Ramos (cell line): ENCODE results near the gene LAMB1.
"Not testable (repeated sequence)": the region's sequence is repeated elsewhere in the genome, so short reads cannot be mapped to it uniquely, and the experiment has no call there.

Source experiments
- in situ Hi-C: fragments of 300-500 bp; cut with MboI; formaldehyde crosslinking; loops from one replicate; pipeline ENCODE4 v1.14.3; 2022; ENCODE audit warnings: low sequenced_read_pairs; ENCODE audit not compliant: unreplicated experiment

The LAMB1 gene

GRCh38 chr7:107931740-107932515 lies 71.0 kb downstream of the LAMB1 start:
- in situ Hi-C loops, result no loop called here

DNA sequence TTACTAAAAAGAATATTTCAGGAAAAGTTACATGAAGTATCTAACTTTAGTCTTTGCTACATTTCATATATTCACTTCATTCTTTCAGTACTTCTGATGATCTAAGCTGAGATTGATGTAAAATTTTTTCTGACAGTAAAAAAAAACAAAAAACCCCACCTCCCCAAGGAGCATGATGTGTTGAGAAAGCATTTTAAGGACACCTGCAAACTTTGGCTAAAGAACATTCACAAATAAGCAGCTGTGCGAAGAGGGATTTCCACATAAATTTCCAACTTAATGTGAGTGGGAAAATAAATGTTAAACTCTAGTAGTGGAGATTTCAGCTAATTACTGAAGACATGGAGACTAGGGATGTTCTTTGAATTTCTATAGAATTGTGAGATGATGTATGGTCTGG lies 76.5 kb downstream of the LAMB1 start:
- in situ Hi-C loops, result no loop called here

DNA sequence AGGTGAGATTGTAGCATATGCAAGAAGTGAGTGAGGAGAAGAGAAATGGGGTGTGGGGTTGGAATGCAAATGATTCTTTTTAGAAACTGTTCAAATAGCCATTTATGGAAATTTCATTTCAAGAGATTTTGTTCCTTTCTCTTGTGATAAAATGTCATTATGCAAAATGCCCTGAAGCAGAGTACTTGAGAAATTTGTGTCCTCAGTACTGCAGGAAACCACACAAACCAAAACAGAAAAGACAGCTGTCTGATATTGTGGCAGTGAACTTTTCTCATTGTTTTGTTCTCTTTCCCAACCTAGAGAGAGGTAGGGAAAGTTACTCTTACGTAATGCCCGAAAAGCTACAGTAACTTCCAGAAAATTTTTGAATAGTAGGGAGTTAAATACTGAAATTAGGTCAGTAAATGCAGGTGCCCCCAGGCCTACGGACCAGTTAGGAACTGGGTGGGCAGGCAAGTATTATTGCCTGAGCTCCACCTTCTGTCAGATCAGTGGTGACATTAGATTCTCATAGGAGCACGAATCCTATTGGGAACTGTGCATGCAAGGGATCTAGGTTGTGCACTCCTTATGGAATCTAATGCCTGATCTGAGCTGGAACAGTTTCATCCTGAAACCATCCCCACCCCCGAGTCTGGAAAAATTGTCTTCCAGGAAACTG lies 78.0 kb downstream of the LAMB1 start:
- in situ Hi-C loops, result no loop called here

- in situ Hi-C loops, result no loop called here
Observed at GRCh38 chr7:107922886-107923285, 80.1 kb downstream of the LAMB1 start.

GRCh38 chr7:107921826-107922225 lies 81.1 kb downstream of the LAMB1 start:
- in situ Hi-C loops, result not testable (repeated sequence)

DNA sequence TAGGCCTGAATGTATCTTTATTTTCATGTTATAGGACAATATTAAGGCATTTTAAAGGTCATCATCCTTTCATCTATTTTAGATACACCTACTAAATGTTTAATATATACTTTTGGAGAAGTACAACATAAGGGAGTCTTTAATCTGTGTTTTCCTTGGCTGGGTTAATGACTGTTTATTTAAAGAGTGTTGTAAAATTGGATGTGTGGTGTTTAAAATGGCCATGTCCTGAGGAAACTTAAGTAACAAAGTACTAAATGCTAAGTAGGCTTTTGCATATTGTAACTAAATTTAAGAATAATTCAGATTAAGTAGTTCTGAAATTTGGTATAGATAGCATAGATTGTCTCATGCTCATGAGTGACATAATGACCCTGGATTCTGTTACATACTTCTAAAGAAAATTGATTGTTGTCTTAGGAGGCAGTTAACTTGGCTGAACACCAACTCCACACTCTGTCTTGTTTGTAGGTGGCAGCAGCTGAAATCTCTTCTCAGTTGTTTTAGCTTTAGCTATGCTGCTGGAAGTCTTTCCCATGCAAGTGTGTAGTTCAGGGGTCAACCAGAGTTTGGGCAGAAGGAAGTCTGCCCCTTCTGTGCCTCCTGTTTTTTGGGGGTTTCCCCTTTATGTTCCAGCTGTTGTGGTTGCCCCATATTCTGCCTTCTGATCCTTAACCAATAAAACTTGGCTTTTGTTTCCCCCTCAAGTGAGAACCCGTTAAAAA lies 82.8 kb downstream of the LAMB1 start:
- in situ Hi-C loops, result no loop called here

DNA sequence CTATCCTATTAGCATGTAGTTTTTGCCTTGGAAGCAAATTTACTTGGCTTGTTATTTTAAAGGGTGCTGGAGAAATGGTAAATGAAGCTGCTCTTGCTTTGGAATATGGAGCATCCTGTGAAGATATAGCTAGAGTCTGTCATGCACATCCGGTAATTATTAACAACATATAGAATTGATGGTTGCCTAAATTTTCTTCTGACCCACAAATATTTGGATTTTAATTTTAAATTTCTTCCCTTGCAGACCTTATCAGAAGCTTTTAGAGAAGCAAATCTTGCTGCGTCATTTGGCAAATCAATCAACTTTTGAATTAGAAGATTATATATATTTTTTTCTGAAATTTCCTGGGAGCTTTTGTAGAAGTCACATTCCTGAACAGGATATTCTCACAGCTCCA lies 84.0 kb downstream of the LAMB1 start:
- in situ Hi-C loops, result no loop called here

GRCh38 chr7:107917763-107918651 lies 85.0 kb downstream of the LAMB1 start:
- in situ Hi-C loops, result no loop called here

GRCh38 chr7:107915541-107915940 lies 87.4 kb downstream of the LAMB1 start:
- in situ Hi-C loops, result no loop called here

DNA sequence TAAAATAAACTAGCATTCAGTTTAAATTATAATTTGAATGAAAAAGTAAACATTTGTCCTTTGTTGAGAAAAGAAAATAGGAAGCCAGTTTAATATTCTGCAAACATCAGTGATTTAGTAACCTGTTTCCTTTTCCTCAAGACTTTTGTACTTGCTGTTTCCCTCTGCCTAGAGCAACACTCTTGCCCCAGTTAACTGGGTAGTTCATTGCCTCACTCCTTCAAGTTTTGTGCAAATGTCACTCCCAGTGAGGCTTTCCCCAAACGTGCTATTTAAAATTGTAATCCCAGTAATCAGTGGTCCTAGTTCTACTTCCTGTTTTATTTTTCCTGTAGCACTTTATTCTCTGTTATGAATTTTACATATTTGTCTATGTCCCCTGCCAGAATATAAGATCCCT lies 88.1 kb downstream of the LAMB1 start:
- in situ Hi-C loops, result no loop called here

GRCh38 chr7:107913851-107914250 lies 89.1 kb downstream of the LAMB1 start:
- in situ Hi-C loops, result no loop called here

DNA sequence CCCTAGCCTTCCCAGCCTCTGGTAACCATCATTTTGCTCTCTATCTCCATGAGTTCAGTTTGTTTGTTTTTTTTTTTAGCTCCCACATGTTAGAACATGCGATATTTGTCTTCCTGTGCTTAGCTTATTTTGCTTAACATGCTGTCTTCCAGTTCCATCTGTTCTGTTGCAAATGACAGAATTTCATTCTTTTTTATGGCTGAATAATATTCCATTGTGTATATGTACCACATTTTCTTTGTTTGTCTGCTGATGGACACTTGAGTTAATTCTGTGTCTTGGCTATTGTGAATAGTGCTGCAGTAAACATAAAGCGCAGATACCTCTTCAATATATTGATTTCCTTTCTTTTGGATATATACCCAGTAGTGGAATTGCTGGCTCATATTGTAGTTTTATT lies 91.0 kb downstream of the LAMB1 start:
- in situ Hi-C loops, result no loop called here

DNA sequence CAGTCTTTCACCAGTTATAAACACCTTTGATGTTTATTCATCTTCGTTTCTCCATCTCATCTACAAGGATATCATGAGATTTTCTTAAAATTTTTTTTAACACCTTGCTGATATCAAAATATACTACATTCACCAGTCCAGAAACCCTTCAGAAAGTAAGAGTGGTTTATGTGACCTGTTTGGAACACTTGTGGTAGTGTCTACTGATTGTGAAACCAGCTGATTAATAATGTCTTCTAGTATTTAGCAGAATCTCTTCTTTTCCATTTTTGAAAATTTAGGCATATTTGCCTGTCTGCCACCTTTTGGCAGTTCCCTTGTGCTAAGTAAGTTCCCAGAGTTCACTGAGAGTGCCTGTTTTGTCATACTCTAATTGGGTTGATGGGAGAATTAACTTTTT lies 93.5 kb downstream of the LAMB1 start:
- in situ Hi-C loops, result no loop called here

- in situ Hi-C loops, result no loop called here
Observed at GRCh38 chr7:107907790-107908189, 95.2 kb downstream of the LAMB1 start.

DNA sequence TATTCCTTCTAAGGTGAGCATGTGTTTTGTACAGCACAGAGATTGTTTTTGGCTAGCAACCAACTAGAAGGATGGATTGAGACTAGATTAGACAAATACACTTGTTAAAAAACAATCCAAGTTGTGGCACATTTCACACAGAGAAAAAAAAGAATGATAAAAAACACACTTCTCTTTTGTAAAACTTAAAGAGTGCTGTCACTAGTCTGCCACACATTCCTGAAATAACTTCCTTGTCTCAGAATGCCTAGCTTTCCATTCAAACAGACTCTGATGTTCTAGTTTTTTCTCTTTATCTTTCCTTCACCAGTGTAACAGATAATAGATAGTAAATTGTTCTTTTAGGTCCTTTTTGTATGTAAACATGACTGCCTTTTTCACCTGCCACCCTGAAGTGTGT lies 100.6 kb downstream of the LAMB1 start:
- in situ Hi-C loops, result no loop called here

- in situ Hi-C loops, result no loop called here
Observed at GRCh38 chr7:107900496-107901015, 102.4 kb downstream of the LAMB1 start.

GRCh38 chr7:107898997-107899594 lies 103.9 kb downstream of the LAMB1 start:
- in situ Hi-C loops, result no loop called here

DNA sequence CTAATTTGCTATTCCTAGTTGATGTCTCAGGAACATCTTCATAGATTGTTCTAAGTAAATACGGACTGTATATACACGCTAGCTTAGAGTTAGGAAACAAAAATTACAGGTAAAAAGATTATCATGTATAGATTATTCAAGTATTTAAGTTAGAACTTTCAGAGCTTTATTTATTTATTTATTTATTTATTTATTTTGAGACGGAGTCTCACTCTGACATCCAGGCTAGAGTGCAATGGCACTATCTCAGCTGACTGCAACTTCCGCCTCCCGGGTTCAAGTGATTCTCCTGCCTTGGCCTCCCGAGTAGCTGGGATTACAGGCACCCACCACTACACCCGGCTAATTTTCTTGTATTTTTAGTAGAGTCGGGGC lies 110.6 kb downstream of the LAMB1 start:
- in situ Hi-C loops, result not testable (repeated sequence)

- in situ Hi-C loops, result no loop called here
Observed at GRCh38 chr7:107891636-107892366, 111.2 kb downstream of the LAMB1 start.
